LNCAP (cell line): ENCODE data around the gene VCAN.

Experiments used
- TF ChIP-seq, protein P1 (sequence below): fragments of 450-650 bp; IDR thresholded peaks from 2 replicates; pipeline ENCODE4 v1.5.1; 2017; ENCODE audit warnings: mild to moderate bottlenecking

VCAN gene

GRCh38 chr5:83434946-83435345 lies 36.6 kb upstream of the VCAN start:
- TF ChIP-seq, protein P1, sequence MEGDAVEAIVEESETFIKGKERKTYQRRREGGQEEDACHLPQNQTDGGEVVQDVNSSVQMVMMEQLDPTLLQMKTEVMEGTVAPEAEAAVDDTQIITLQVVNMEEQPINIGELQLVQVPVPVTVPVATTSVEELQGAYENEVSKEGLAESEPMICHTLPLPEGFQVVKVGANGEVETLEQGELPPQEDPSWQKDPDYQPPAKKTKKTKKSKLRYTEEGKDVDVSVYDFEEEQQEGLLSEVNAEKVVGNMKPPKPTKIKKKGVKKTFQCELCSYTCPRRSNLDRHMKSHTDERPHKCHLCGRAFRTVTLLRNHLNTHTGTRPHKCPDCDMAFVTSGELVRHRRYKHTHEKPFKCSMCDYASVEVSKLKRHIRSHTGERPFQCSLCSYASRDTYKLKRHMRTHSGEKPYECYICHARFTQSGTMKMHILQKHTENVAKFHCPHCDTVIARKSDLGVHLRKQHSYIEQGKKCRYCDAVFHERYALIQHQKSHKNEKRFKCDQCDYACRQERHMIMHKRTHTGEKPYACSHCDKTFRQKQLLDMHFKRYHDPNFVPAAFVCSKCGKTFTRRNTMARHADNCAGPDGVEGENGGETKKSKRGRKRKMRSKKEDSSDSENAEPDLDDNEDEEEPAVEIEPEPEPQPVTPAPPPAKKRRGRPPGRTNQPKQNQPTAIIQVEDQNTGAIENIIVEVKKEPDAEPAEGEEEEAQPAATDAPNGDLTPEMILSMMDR: no peak

DNA sequence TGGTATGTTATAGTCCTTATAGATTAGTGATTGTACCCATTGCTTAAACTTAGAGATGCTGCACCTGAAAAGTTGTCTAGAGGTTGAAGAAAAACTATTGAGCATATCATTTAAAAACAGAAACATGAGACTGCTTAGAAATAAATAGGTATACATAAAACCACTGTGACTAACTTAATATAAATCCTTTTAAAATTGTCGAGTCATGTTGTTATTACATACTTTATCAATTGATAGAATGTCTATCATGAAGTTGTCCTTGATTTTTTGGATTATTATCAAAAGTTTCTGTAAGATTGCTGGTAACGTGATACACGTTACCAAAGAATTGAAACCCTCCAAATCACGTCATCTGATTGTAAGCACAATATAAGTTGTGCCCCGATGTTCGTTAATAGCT lies 35.3 kb upstream of the VCAN start:
- TF ChIP-seq, protein P1: no peak

GRCh38 chr5:83440826-83441225 lies 30.7 kb upstream of the VCAN start:
- TF ChIP-seq, protein P1: no peak

GRCh38 chr5:83441747-83442146 lies 29.8 kb upstream of the VCAN start:
- TF ChIP-seq, protein P1: no peak

- TF ChIP-seq, protein P1: no peak
Observed at GRCh38 chr5:83443534-83443933, 28.0 kb upstream of the VCAN start.

- TF ChIP-seq, protein P1: no peak
Observed at GRCh38 chr5:83444445-83444844, 27.1 kb upstream of the VCAN start.

GRCh38 chr5:83446253-83446947 lies 25.1 kb upstream of the VCAN start:
- TF ChIP-seq, protein P1: no peak

- TF ChIP-seq, protein P1: no peak
Observed at GRCh38 chr5:83447533-83447932, 24.0 kb upstream of the VCAN start.
